Breast epithelium (tissue), 3 donors: ENCODE results near the gene SETD6.

Experiments
- POLR2AphosphoS5 ChIP-seq, 3 donors: sonication (generic); formaldehyde crosslinking; IDR thresholded peaks; one replicate each; pipeline ENCODE4 v1.6.1; 2017; ENCODE audit warnings: antibody characterized with exemption in 3 of 3
- TF ChIP-seq, protein P1 (sequence below), 3 donors: fragments of 450-650 bp; IDR thresholded peaks; one replicate each; pipeline ENCODE4 v1.5.1; 2016 to 2017; ENCODE audit warnings: antibody characterized with exemption in 3 of 3, mild to moderate bottlenecking in 3 of 3, moderate library complexity in 3 of 3

DNA sequence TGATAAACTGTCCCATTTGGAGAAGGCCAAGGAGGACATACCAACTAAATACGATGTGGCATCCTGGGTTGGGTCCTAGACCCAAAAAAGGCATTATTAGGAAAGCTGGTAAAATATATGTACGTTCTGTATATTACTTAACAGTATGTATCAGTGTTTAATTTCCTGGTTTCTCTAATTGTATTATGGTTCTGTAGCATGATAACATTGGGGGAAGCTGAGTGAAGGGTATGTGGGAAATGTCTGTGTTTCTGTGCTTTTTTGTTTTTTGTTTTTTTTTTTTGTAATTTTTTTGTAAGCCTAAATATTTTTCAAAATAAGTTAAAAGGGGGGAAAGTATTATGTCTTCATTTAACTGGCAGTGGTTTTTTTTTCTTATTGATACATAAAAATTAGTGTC lies 36.9 kb upstream of the SETD6 start:
- TF ChIP-seq, protein P1, sequence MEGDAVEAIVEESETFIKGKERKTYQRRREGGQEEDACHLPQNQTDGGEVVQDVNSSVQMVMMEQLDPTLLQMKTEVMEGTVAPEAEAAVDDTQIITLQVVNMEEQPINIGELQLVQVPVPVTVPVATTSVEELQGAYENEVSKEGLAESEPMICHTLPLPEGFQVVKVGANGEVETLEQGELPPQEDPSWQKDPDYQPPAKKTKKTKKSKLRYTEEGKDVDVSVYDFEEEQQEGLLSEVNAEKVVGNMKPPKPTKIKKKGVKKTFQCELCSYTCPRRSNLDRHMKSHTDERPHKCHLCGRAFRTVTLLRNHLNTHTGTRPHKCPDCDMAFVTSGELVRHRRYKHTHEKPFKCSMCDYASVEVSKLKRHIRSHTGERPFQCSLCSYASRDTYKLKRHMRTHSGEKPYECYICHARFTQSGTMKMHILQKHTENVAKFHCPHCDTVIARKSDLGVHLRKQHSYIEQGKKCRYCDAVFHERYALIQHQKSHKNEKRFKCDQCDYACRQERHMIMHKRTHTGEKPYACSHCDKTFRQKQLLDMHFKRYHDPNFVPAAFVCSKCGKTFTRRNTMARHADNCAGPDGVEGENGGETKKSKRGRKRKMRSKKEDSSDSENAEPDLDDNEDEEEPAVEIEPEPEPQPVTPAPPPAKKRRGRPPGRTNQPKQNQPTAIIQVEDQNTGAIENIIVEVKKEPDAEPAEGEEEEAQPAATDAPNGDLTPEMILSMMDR (IDR thresholded peaks at IDR 0.05): no peak
- no peak for TF ChIP-seq POLR2AphosphoS5 (IDR thresholded peaks at IDR 0.05)
